Bone marrow (tissue), 2 donors: ENCODE results near the gene PHOSPHO2.
"Not testable (repeated sequence)": the region's sequence is repeated elsewhere in the genome, so short reads cannot be mapped to it uniquely, and the experiment has no call there.

Experiments
- DNase-seq, 2 donors: peaks; one replicate each; lab custom pipeline; 2025; lab: John Stamatoyannopoulos, UW

Gene PHOSPHO2

DNA sequence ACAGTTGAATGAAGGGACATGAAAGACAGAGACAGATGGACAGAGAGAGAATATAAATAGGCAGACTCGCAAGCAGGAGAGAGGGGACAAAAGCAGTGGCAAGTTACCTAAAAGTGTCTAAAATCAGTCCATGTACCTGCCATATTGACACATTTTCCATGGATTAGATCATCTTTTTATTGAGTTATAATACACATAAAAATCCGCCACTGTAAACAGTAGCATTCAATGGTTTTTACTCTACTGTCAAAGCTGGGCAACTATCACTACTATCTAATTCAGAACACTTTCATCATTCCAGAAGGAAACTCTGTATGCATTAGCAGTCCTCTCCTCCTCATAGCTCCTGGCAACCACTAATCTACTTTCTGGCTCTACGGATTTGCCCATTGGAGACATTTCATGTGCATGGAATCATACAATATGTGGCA, 10.1 kb upstream of the PHOSPHO2 start:
- no peak for DNase-seq

DNA sequence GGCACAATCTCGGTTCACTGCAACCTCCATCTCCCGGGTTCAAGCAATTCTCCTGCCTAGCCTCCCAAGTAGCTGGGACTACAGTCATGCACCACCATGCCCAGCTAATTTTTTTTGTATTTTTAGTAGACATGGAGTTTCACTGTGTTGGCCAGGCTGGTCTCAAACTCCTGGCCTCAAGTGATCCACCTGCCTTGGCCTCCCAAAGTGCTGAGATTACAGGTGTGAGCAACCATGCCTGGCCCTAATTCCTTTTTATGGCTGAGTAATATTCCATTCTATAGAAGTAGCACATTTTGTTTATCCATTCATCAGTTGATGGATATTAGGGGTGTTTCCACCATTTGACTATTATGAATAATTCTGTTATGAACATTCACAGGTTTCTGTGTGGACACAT, 9.6 kb upstream of the PHOSPHO2 start:
- not testable (repeated sequence) for DNase-seq

DNA sequence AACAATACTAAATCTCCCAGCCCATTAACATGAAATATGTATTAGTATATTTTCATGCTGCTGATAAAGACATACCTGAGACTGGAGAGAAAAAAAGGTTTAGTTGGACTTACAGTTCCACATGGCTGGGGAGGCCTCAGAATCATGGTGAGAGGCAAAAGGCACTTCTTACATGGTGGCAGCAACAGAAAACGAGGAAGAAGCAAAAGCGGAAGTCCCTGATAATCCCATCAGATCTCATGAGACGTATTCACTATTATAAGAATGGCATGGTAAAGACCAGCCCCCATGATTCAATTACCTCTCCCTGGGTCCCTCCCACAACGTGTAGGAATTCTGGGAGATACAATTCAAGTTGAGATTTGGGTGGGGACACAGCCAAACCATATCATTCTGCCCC, 7.4 kb upstream of the PHOSPHO2 start:
- not testable (repeated sequence) for DNase-seq

DNA sequence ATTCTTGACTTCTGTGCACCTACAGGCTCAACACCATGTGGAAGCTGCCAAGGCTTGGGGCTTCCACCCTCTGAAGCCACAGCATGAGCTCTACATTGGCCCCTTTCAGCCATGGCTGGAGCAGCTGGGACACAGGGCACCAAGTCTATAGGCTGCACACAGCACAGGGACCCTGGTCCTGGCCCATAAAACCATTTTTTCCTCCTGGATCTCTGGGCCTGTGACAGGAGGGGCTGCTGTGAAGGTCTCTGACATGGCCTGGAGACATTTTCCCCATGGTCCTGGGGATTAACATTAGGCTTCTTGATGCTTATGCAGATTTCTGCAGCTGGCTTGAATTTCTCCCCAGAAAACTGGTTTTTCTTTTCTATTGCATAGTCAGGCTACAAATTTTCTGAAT, 6.3 kb upstream of the PHOSPHO2 start:
- DNase-seq: not testable (repeated sequence)

DNA sequence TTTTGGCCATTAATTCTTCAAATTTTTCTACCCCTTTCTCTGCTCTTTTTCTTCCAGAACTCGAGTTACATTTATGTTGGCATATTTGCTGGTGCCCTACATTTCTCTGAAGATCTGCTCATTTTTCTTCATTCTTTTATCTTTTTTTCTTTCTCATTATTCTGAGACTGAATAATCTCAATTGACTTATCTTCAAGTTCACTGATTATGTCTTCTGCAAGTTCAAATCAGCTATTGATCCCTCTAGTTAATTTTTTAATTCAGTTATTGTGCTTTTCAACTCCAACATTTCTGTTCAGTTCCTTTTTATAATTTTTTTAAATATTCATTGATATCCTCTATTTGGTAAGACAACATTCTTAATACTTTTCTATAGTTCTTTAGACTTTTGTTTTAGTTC, 3.3 kb upstream of the PHOSPHO2 start:
- DNase-seq: no peak

DNA sequence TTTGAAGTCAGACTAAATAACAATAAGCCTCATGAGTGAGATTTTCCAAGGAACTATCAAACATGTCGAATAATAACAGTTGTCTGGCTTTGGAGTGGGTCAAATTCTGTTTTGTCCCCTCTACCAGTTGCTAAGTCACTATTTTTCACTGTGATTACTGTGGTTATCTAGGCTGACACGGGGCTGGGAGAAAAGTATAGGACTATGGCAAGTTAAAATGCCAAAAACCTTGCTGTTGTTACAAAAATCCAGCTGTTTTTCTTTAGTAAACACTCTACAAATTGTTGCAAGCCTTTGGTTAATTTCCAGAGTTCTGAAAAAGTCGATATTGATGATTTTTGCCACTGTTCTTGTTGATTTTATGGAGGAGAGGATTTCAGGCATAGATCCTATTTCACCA, 1.6 kb upstream of the PHOSPHO2 start:
- DNase-seq: no peak

DNA sequence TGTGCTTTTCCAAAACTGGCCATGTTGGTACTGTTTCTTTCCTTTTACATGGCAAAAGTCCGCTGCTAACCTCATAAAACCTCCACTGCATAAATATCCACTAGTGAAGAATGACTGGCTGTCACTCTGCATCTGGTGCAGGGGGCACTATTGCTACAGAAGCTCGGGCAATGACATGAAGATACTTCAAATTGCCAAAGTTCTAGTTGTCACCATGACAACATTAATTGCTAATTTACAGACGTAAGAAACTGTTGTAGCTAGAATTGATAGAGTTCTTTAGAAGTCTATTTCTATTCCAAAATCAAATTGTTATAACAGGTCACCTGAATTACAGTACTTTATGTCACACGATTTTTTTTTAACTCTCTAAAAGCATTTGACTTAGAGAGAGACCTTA, 909 bp upstream of the PHOSPHO2 start:
- no peak for DNase-seq

DNA sequence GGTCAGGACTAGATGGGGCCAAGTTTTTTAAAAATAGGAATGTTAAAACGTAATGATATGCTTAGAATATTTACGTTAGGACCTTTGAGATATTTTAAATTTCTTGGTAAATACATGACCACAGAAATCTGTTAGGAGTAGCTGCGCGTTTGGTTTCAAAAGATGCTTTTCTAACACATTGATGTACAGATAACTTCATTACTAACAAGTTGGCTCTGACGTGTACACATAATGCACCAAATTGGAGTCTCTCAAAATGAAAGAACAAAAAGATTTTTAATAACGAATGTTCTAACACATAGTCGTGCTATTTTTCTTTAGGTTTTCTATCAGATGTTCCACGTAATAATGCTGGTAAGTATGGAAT, 608 bp downstream of the PHOSPHO2 start:
- DNase-seq: no peak

DNA sequence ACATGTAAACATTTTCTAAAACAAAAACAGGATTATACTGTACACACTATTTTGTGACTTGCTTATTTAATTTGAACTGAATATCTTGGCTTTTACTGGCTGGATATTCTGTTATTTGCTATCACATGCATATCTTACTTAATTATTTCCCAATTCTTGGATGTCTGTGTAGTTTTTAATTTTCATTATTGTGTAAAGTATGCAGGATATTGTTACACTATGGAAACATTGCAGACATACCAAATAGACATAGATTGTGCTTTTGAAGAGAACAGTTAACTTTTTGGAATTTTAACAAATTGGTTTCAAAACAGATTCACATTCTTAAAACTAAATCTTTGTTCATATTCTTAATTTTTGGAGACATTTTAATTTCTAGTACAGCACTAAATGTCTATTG, 2.1 kb downstream of the PHOSPHO2 start:
- DNase-seq: no peak

DNA sequence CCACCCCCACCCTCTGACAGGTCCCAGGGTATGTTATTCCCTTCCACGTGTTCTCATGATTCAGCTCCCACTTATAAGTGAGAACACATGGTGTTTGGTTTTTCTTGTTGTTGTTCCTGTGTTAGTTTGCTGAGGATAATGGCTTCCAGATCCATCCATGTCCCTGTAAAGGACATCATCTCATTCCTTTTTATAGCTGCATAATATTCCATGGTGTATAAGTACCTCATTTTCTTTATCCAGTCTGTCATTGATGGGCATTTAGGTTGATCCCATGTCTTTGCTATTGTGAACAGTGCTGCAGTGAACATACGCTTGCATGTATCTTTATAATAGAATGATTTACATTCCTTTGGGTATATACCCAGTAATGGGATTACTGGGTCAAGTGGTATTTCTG, 4.9 kb downstream of the PHOSPHO2 start:
- DNase-seq: not testable (repeated sequence)

DNA sequence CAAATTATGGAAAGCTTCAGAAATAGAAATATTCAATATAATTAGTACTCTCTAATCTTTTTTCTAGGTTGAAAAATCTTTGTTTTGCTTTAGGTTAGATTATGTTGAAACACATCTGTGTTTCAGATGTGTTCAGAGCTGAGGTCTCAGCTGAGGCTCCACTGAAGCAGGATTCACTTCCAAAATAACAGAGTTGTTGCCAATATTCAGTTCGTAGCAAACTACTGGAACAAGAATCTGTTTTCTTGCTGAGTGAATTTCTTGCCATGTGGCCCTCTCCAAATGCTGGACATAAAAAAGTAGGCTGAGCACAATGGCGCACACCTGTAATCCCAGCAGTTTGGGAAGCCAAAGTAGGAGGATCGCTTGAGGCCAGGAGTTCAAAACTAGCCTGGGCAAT, 8.7 kb downstream of the PHOSPHO2 start:
- DNase-seq: no peak

DNA sequence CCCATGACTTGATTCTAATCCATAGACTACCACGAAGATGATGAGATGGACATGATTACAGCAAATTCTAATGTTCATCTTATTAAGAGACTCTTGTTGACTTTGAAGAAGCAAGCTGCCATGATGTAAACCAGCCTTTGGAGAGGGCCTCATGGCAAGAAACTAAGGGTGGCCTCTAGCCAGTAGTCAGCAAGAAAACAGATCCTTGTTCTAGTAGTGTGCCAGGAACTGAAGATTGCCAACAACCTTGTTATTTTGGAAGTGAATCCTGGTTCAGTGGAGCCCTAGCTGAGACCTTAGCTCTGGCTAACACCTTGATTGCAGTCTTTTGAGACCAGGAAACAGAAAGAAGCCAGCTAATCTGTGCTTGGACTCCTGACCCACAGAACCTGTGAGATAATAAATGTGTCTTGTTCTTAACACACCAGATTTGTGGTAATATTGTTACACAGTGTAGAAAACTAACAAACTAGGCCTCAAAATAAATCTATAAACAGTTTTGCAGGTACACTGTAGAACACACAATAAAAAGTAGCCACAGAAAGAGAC, 10.0 kb downstream of the PHOSPHO2 start:
- DNase-seq: no peak

DNA sequence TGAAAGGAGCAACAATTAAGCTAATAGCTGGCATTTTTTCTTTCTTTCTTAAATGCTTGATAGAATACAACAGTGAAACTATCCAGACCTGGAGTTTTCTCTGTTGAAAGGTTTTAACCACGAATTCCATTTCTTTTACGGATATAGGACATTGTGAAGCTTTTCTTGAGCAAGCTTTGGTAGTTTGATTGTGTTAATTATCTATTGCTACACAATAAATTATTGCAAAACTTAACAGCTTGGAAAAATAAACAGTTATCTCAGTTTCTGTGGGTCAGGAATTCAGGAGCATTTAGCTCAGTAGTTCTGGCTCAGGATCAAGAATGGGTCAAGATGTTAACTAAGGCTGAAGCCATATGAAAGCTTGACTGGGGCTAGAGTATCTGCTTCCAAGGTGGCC, 11.7 kb downstream of the PHOSPHO2 start:
- DNase-seq: no peak

DNA sequence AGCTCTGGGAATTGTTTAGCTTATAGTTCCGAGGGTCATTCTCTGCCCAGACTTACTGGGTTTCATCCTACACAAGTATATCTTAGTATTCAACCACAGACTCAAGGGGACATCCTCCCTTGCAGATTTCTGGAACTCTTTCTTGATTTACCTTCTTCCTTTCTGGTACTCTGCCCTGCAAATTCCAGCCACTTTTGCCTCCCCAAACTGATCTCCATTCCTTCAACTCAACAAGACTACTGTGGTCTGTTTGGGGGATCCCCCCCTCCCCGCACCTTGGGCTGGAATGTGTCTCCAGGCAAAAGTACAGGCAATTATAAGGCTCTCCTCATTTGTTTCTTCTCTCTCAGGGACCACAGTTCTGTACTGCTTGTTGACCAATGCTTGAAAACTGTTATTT, 13.4 kb downstream of the PHOSPHO2 start:
- no peak for DNase-seq

DNA sequence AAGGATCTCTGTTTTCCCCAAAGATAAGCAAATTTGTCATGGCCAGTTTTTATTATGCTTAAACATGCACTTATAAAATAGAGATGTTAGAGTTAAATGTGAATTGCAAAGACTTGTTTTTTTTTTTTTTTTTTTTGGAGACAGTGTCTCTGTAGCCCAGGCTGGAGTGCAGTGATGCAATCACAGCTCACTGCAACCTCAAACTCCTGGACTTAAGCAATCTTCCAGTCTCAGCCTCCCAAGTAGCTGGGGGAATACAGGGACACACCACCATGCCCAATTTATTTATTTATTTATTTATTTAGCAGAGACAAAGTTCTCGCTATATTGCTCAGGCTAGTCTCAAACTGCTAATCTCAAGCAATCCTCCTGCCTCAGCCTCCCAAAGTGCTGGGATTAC, 15.1 kb downstream of the PHOSPHO2 start:
- no peak for DNase-seq

DNA sequence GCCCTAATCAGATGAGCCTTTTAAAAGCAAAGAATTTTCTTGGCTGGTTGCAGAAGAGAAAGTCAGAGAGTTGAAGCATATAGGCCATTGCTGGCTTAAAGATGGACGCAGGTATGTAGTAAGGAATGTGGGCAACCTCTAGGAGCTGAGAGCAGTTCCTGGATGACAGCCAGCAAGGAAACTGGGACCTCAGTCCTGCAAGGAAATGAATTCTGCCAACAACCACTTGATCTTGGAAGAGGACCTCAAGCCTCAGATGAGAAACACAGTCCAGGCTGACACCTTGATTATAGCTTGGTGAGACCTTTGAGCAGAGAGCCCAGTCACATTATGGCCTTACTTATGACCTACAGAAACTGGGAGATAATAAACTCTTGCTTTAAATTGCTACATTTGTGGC, 15.7 kb downstream of the PHOSPHO2 start:
- no peak for DNase-seq

DNA sequence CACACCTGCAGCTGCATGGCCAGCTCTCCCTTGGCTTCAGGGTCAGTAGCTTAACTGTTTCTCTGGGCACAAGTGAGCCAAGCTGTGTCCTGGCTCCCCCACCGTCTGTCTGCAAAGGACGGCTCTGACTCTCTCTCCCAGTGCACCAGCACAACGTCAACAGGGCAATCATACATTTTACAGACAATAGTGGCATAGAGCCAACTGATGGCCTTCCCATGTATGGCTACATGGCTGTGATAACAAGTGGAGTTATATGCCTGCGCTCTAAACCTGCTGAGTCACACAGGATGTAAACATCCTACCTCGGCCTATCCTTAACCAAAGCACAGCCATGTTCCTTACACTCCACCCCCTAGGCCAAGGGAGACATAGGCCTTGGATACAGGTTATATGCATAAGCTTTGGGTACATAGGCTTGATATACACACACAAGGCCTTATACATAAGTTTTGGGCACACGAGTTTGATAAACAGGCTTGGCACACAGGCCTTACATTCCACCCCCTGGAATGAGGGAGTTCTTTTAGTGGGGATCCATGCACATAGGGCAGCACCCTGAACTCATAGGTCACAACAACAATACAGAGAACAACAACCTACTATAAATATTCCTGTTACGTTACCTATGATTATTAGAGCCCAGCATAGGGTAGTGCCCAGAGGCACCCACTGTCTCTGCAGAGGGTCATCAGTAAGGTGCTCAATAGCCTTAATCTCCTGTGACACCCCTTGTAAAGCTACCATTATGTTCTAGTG, 17.7 kb downstream of the PHOSPHO2 start:
- DNase-seq: no peak

DNA sequence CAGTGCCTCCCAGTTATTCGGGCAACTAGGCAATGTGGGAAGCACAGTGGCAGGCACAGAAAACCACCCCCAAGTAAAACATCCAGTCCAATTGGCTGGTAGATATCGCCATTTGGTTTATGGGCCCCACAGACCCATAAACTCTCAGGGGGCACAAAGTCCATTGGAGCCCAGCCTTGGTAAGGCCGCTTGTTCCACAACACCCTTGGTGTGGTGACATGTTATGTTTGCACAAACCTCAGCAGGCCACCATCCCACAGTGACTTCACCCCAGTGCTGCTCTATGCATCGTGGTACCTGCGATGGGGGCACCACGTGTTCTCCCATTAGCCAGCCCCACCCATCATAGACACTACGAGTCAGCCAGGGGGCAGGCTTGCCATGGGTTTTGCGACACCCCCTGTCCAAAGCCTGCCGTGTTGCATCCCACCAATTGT, 18.5 kb downstream of the PHOSPHO2 start:
- DNase-seq: no peak

DNA sequence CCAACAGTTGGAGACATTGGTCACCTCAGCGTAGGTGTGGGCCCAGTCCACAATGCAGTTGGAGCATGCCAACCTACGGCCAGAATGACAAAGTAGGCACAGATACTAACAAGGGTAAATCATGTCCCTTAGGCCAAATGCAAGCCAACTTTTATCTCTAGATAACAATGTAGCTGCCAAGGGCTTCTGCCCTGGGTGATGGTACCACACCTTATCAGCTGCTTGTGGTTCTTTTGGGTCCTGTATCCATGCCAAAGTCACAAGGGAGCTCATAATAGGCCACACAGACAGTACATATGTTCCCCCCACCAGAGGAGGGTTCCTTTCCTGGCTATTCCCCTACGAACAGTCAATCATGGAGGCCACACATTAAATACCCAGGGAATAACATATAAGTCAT, 19.1 kb downstream of the PHOSPHO2 start:
- no peak for DNase-seq

DNA sequence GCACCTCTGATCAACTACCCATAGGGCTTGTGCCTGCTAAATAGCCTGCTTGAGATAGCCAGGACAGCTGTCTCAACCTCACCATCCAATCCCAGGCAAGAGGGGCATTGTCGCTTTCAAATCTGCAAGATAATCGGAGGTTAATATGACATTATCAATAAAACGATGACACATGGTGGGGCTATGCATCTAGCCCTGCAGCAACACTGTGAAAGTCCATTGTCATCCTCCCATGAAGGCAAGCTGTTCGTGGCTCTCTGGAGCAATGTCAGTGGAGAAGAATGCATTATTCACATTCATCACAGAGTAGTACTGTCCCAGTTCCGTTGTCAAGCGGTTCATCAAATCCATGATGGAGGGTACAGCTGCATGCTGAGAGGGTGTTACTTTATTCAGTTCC, 20.4 kb downstream of the PHOSPHO2 start:
- DNase-seq: no peak

DNA sequence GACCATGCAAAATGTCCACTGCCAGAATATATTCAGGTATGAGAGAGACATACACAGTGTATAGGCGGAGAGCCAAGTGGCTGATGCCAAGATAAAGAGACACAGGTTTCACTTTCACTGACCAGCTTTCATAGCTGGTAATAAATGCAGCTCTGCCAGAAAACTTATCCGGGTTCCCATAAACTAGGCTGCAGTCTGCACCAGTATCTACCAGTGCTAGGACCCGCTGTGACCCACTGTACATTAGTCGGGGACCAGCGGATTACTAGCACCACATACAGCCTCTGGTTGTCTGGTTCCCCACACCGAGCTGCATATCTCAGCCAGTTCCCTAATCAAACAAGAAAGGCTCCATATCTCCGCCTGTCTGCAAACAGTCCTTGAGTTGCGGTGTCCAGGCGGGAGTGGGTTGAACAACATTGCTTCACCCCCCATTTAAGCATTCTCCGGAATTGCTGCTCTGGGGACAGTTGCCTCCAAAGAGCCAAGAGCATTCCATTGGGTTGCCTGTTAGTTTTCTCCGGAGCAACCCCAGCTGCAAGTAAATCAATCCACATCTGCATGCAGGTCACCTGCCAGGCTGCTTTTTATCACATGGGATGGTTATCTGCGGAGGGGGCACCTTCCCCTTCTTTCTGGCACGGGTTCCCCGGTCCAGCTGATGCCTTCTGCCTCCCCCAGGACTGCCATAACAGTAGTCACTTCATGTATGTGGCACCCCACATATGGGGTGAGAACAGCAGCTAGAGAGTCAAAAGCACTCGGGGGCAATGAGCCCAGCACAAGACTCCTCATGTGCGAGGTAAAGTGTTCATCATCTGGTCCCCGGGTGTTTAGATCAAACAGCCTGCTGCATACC, 21.3 kb downstream of the PHOSPHO2 start:
- DNase-seq: no peak

DNA sequence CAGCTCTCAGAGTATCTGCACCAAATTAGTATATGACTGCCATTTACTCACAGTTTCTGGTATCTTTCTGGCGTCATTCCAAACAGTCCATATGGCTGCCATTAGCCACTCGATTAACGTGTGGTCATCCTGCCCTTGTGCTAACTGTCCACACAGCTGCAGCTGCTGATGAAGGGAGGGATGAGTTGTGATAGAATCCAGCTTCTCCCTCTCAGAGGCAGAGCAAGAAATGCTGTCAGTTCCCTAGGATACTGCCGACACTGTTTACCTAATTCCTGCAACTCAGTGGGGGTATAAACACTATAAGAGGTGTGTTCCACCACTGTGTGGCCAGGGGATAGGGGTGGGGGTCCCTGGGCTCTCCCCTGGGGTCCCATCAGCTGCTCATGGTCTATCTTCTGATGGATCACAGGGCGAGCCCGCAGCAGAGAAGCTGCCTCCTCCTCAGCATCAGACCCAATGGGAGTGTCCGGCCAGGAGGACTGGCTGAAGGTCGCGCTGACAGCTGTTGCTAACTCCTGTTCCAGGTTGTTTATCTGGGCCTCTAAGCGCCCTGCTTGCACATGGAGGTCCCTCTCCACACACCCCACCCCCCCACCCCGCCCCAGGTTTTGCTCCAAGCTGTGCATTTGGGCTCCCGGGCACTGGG, 22.1 kb downstream of the PHOSPHO2 start:
- no peak for DNase-seq
